HG03025 (cell line): Measurements from ENCODE around the gene RAB5IF.
"Not testable (repeated sequence)": the region's sequence is repeated elsewhere in the genome, so short reads cannot be mapped to it uniquely, and the experiment has no call there.

ENCODE experiments used
- ATAC-seq: cut with Tn5 transposase; IDR thresholded peaks from one replicate; pipeline ENCODE4 v1.9.1; 2021; ENCODE audit warnings: mild to moderate bottlenecking, moderate library complexity; ENCODE audit not compliant: unreplicated experiment, low FRiP score

The RAB5IF gene

GRCh38 chr20:36628076-36628475, 22.5 kb downstream of the RAB5IF start:
- ATAC-seq = no peak

- ATAC-seq = no peak
These were observed 24.4 kb downstream of the RAB5IF start for GRCh38 chr20:36629719-36630681.

- ATAC-seq = no peak
These were observed 26.1 kb downstream of the RAB5IF start for GRCh38 chr20:36631646-36632045.

- no peak for ATAC-seq
These were observed 26.5 kb downstream of the RAB5IF start for GRCh38 chr20:36632147-36632486.

- ATAC-seq = no peak
These were observed 27.1 kb downstream of the RAB5IF start for GRCh38 chr20:36632487-36633284.

GRCh38 chr20:36633285-36633772, 27.8 kb downstream of the RAB5IF start:
- ATAC-seq = no peak

GRCh38 chr20:36634342-36634741, 28.8 kb downstream of the RAB5IF start:
- ATAC-seq = no peak

- not testable (repeated sequence) for ATAC-seq
These were observed 33.4 kb downstream of the RAB5IF start for GRCh38 chr20:36638876-36639400.

GRCh38 chr20:36641506-36641843, 35.9 kb downstream of the RAB5IF start:
- no peak for ATAC-seq

GRCh38 chr20:36642136-36642535, 36.6 kb downstream of the RAB5IF start:
- no peak for ATAC-seq

GRCh38 chr20:36644032-36644705, 38.6 kb downstream of the RAB5IF start:
- ATAC-seq = no peak

- ATAC-seq = no peak
These were observed 39.1 kb downstream of the RAB5IF start for GRCh38 chr20:36644706-36645095.

- ATAC-seq = no peak
These were observed 39.8 kb downstream of the RAB5IF start for GRCh38 chr20:36645353-36645752.

GRCh38 chr20:36645998-36646397, 40.4 kb downstream of the RAB5IF start, which contains the start of gene SLA2:
Gene SLA2 (minus strand): TSS chr20:36646196. CDS start chr20:36641335, 4,861 bp downstream.
- ATAC-seq = no peak

GRCh38 chr20:36646678-36647077, 41.1 kb downstream of the RAB5IF start:
- ATAC-seq = no peak

GRCh38 chr20:36647196-36648121, 41.9 kb downstream of the RAB5IF start:
- no peak for ATAC-seq

- no peak for ATAC-seq
These were observed 47.9 kb downstream of the RAB5IF start for GRCh38 chr20:36653456-36653855.

GRCh38 chr20:36654506-36654905, 48.9 kb downstream of the RAB5IF start:
- ATAC-seq = no peak

GRCh38 chr20:36655004-36655403, 49.4 kb downstream of the RAB5IF start:
- no peak for ATAC-seq
